Lower lobe of right lung (tissue), 2 donors: ENCODE data around the gene CFDP1. TPM values are rescaled to one million over a fixed set of nuclear protein-coding genes. Genes with fewer than 3 reads are reported as not detected.

Source experiments
- ATAC-seq, 2 donors: fragments of 200-7000 bp; cut with Tn5 transposase; one replicate each; pipeline ENCODE4 v1.9.1; 2020 to 2022; ENCODE audit warnings: mild to moderate bottlenecking in 2 of 2, moderate library complexity in 2 of 2
- DNase-seq: peaks from one replicate; pipeline ENCODE4 v3.0.0-alpha.2; 2020
- H3K27ac ChIP-seq: fragments of 200-600 bp; one replicate; pipeline ENCODE4 v1.8.0; 2022
- H3K27me3 ChIP-seq: fragments of 200-600 bp; one replicate; pipeline ENCODE4 v1.8.0; 2022; ENCODE audit warnings: low read depth
- H3K36me3 ChIP-seq: fragments of 200-600 bp; one replicate; pipeline ENCODE4 v1.8.0; 2022; ENCODE audit warnings: mild to moderate bottlenecking
- H3K4me1 ChIP-seq: fragments of 200-600 bp; one replicate; pipeline ENCODE4 v1.8.0; 2022
- H3K4me3 ChIP-seq: fragments of 200-600 bp; one replicate; pipeline ENCODE4 v1.8.0; 2022; ENCODE audit warnings: mild to moderate bottlenecking
- H3K9me3 ChIP-seq: fragments of 200-600 bp; one replicate; pipeline ENCODE4 v1.8.0; 2022
- CTCF ChIP-seq: fragments of 200-600 bp; IDR thresholded peaks from one replicate; pipeline ENCODE4 v1.8.0; 2022; ENCODE audit warnings: antibody characterized with exemption, mild to moderate bottlenecking
- intact Hi-C: fragments of 100-400 bp; cut with DNase I; formaldehyde crosslinking; loops from one replicate; pipeline ENCODE4 v1.11.0; 2022
- total RNA-seq: library from RNA; stranded (reverse); fragmentation: NEBNext Ultra II Directional; extraction: Animal tissue kit (Norgen Biotek cat#: 25700); gene quantifications from one replicate; pipeline ENCODE4 v1.2.1, GENCODE V29; 2021
- donor health status: DM: no; HTN: yes; CAD: no; lungs with severe emphysema.

The CFDP1 gene
- total RNA-seq, 1 donor from 2014 or later = 57.7 TPM

GRCh38 chr16:75421820-75422126 is 11.5 kb downstream of the CFDP1 start:
- Histone ChIP-seq H3K4me1 (peaks cover 19% of the 10 kb centered on the region), H3K9me3 (no peaks in the 10 kb centered on the region), H3K27ac (no peak overlapping the region), H3K27me3 (no peaks in the 10 kb centered on the region), H3K4me3 (no peak overlapping the region), H3K36me3 (no peaks in the 10 kb centered on the region)
- no peak for DNase-seq
- TF ChIP-seq CTCF = no peak
- intact Hi-C loops = no loop called here
- ATAC-seq = no peak

DNA sequence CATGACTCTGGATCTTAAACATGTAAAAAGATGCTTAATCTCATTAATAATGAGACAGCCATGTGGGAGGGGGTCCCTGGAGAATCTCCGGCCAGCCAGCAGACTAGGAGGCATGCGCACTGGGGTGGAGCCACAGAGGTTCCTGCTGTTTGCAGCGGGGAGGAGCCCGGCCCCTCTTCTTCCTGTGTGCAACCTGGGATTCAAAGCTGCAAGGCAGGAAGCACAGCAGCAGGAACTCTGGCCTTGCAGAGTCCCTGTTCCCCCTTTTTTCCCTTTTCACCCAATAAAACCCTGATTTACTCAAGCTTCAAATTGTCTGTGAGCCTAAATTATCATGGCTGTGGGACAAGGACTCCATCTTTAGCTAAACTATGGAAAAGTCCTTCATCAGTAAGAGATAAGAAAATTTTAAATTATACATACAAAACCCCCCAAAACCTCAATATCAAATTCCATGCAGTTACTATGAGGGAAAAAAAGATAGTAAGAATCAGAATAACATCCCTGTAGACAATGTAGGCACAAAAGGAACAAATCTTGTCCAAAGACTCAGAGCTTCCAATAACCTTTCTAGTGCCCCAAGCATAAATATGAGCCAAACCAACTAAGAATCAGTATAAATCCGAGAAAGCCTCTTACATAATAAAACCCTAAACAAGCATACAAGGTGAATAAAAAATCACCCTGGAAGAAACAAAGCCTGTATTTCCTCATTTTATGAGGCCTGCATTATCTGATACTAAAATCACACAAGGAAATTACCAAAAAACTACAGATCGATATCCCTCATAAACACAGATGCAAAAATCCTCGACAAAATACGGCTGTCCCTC is 12.1 kb downstream of the CFDP1 start:
- Histone ChIP-seq H3K9me3 (no peaks in the 10 kb centered on the region), H3K4me3 (peak overlapping the region; percentile 13), H3K4me1 (peaks cover 19% of the 10 kb centered on the region), H3K36me3 (no peaks in the 10 kb centered on the region), H3K27me3 (no peaks in the 10 kb centered on the region), H3K27ac (no peak overlapping the region)
- DNase-seq (peak; percentile 84), ATAC-seq (peak; percentile 86 to 91)
- intact Hi-C loops = no loop called here
- no peak for TF ChIP-seq CTCF

DNA sequence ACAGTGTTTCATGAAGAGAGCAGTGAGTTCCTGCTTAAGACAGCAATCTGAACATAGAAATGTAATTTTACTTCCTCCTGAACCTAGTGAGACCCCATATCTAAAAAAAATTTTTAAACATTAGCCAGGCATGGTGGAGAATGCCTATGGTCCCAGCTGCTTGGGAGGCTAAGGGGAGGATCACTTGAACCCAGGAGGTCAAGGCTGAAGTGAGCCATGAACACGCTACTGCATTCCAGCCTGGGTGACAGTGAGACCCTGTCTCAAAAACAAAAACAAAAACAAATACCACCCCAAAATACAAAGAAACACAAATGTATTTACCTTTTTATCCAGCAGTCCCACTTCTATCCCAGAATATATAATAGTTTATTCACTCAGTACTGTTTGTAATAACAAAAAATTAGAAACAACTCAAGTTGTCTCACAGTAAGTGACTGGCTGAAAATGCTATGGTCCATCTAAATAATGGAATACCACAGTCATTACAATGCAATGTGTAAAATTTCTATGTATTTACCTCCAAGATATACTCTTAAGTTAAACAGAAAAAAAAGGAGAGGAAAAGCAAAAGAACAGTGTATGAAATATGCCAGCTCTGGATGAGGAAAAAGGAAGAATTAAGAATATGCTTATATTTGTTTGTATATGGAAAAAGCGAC is 16.3 kb downstream of the CFDP1 start:
- ATAC-seq (no peak), DNase-seq (no peak)
- TF ChIP-seq CTCF = no peak
- Histone ChIP-seq H3K27ac (no peak overlapping the region), H3K4me3 (no peak overlapping the region), H3K27me3 (no peaks in the 10 kb centered on the region), H3K36me3 (peaks cover 16% of the 10 kb centered on the region), H3K4me1 (peaks cover 39% of the 10 kb centered on the region), H3K9me3 (no peaks in the 10 kb centered on the region)
- intact Hi-C loops = no loop called here

DNA sequence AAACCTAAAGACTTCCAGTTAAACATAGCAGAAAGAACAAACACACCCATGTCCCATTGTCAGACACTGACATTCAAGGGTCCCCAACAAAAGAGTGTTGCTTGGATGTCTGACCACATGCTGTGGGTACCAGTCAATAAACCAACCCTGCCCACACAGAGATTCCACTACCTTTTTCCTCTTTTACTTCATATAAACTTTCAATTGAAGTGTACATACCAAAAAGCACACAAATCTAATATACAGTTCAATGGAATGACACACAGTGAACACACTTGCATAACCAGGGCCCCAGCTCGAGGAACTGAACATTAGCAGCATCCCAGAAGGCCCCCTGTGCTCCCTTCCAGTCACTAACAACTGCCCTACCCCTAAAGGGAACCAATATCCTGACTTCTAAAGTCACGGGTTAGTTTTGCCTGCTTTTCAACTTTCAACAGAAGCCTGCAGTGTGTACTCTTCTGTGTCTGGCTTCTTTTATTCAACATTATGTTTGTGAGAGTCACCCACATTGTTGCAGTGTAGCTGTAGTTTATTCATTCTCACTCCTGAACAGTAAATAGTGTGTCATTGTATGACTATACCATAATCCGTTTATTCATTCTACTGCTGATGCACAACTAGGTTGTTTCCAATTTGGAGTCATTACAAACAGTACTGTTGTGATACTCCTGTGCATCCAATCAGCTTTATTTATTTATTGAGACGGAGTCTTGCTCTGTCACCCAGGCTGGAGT is 18.0 kb downstream of the CFDP1 start:
- H3K4me1 ChIP-seq = peaks cover 25% of the 10 kb centered on the region
- DNase-seq = no peak
- H3K27ac ChIP-seq = no peak overlapping the region
- no peaks in the 10 kb centered on the region for H3K9me3 ChIP-seq
- no peak for TF ChIP-seq CTCF
- H3K36me3 ChIP-seq = peaks cover 31% of the 10 kb centered on the region
- H3K4me3 ChIP-seq = no peak overlapping the region
- intact Hi-C loops = no loop called here
- ATAC-seq = no peak
- H3K27me3 ChIP-seq = no peaks in the 10 kb centered on the region

DNA sequence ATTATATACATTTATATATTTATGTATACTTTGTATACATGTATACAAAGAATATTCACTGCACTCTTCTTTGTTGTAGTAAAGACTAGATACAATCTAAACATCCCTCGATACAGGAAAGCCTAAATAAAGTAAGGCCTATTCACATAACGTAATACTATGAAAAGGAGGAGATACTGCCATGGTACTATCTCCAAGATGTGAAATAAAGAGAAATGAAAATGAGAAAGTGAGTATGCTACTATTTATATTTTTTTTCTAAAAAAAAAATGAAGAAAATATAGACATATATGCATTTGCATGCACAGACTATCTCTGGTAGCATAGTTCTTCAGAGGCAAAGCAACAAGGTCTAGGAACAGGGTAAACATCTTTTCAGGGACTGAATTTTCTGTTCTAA is 19.4 kb downstream of the CFDP1 start:
- no peak overlapping the region for H3K4me3 ChIP-seq
- no peaks in the 10 kb centered on the region for H3K9me3 ChIP-seq
- peaks cover 21% of the 10 kb centered on the region for H3K4me1 ChIP-seq
- intact Hi-C loops = no loop called here
- ATAC-seq = no peak
- no peaks in the 10 kb centered on the region for H3K27me3 ChIP-seq
- no peak for DNase-seq
- peaks cover 45% of the 10 kb centered on the region for H3K36me3 ChIP-seq
- H3K27ac ChIP-seq = no peak overlapping the region
- TF ChIP-seq CTCF = no peak
